Activated T-cell treated with anti-CD3 and anti-CD28 coated beads for 48 hours (primary cell): ENCODE results near the gene WIPF3.

Source experiments
- DNase-seq: peaks from one replicate; pipeline ENCODE4 v3.0.0-alpha.2; 2020; ENCODE audit warnings: low read depth

The WIPF3 gene

DNA sequence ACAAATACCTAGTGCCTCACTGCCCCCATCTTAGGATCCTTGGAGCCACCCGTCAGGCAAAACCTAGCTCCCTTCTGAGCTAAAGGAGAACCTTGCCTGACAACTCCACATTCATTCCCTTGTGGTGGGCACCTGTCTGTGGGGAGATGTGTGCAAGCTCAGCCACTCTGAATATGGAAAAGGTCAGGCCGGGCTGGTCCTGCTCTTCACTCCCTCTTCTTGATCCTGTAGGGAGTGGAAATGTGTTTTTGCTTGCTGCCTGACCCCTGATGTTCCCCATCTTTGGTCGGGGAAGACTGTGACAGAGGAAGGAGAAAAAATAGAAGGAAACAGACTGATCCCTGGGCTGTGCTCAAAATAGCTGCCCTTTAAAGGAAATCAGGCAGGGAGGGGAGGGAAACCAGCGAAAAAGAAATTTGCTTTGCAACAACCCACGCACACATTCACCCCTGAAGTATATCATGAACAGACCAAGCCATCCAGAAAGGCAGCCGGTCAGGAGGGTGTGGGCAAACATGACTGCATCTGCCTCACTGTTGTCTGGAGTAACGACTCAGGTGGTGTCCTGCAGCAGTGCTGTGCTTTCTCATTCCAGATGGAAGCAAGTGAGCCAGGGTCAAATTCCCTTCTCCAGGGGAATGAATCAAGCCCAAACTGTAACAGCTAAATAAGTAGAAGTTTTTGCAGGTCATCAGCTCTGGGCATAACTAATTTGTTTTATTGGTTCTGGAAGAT, 109.3 kb downstream of the WIPF3 start:
- no peak for DNase-seq

DNA sequence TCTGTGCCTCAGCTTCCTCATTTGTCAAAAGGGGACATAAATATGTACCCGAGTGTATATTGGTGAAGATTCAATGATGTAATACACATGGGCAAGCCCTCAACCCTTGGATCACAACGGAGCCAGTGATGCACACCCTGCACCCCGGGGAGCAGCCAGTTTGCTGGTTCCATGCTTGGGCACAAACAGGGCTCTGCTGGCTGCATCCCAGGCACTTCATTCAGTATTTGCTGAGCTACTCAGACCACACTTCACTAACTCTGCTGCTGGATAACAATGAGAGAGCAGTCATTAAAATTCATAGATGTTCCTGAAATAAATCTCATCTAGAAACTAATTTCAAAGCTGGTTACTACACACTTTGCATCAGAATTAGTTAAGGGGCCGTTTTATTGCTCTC, 111.3 kb downstream of the WIPF3 start:
- DNase-seq = no peak

DNA sequence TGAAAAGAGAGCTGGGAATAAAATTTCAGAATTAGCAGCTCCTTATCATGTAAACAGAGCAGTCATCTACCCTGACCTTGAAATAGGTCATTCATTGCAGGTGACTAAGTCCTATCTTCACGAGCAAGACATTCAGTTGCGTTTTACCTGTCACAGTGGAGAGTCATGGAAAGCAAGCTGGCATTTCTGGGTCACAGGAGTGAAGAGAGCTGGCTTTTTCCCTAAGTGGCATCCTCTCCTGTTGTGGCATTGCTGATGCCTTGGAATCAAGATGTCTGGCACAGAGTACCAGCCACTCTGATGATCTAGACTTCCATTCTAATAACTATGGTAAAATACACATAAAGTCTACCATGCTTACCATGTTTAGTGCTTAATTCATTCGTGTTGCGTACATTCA, 112.5 kb downstream of the WIPF3 start:
- DNase-seq = no peak

DNA sequence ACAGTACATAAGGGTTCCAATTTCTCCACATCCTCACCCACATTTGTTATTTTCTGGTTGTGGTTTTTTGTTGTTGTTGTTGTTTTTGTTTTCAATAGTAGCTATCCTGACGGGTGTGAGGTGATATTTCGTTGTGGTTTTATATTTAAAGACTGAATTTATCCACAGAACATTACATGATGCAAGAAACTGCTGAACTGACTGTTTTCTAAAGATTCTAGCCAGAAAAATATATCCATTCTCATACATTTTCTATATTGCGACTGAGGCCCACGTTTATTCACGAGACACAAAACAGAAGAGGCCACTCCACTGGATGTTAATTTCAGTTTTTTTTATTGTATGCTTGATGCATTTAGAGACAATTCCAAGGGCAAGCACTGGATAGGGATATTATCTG, 113.5 kb downstream of the WIPF3 start:
- no peak for DNase-seq

DNA sequence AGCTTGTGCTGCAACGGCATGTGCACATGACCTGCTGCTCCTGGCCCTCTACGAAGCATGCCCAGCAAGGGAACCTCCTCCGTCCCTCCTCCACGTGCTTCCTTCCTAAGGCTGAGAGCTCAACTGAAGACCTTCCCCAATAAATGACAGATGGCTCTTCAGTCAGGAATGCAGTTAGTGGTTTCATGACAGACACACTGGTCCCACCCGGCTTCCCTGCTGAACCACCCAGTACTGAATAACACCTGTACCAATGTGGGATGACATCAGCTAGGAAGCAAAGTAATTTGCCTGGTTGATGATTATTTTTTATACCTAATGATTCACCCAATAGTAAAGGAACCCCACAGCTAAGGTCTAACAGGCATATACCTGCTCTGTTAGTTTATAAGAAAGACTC, 114.2 kb downstream of the WIPF3 start:
- DNase-seq = no peak

DNA sequence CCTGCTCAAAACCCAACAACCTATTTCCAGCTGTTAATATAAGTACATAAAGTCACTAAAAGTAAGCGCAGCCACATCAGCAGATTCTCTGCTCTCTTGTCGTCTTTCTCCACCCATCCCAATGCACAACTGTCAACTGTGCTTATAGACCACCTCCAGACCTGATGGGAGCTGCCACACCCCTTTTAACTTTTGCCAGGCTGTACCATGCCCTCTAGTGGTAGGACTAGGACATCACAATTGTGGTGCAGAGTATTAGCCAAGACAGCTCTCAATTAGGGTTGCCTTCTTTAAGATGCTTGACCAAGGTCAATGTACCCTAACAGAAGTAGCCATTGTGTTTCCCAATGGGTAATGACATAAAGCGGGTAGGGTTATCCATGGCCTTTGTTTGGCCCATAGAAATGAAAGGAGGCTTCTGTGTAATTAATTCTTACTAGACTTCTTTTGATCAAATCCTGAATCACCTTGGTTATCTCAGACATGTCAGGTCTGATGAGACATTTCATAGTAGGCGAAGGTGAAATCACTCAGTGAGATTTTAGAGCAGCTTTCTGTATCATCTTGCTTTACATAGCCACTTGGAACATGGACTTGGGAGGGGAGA, 115.2 kb downstream of the WIPF3 start:
- DNase-seq = peak; percentile 15

DNA sequence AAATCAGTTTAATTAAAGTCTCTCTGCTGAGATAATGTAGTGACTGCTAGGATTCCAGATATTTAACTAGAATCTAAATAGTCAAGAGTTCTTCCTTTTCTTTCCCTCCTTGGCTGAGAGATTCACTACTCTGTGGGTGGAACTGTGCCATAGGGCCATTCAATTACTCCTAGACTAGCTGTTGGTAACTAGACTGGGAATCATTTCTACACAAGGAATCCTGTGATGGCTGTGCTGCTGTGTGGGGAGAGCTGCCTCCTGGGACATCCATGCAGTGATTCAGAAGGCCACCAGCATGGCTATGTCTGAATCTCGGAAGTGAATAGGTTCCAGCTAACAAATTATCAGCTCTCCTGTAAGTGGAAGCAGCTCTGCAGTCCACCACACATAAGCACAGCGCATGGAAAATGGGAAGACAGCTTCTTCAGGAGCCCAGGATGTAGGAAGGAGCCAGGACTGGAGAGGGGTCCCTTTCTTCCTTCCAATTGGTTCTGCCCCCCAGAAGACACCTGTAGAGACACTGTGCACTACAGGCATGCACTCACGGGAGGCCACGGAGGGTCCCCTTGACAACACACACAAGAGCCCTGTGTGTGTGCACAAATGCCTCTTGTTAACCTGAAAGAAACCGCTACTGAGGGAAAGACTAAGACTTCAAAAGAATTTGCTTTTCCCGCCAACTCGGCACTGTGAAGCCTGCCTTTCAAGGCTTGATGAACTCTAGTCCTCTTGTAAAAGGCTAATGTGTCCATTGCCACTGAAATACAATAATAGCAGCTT, 116.8 kb downstream of the WIPF3 start:
- DNase-seq = no peak

DNA sequence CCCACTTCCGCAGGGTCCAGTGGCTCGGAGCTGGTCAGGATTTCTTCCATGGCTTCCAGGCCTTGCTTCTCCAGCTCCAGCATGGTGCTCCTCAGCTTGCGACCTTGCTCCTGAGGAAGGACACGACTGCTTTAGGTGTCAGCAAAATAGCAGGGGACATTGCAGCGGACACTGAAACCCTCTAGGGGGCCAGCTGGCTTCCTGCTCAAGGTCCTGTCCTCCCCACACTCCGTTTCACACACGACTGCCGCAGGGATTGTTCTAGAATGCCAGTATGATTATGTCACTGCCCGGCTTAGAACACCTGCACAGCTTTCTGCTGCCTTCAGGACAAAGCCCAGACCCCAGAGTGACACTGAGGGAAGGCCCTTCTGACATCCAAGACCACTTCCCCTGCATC, 117.7 kb downstream of the WIPF3 start:
- no peak for DNase-seq

DNA sequence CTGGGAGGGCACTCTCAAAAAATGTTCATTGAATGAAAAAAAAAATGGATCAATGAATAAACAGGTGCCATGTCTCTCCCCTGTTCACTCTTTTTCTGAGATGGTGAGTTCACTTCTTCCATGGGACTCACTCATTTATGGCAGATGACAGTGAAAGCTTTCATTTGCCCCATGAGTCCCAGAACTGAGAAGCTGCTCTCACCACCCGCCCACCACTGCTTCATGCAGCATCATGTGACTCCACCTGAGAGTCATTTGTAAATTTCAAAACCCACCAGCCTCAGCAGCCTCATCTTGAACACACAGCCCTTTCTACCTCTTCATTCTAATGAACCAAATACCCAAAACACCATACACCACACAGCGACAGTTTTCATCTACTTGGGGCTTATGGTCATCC, 118.4 kb downstream of the WIPF3 start:
- DNase-seq = peak; percentile 13

DNA sequence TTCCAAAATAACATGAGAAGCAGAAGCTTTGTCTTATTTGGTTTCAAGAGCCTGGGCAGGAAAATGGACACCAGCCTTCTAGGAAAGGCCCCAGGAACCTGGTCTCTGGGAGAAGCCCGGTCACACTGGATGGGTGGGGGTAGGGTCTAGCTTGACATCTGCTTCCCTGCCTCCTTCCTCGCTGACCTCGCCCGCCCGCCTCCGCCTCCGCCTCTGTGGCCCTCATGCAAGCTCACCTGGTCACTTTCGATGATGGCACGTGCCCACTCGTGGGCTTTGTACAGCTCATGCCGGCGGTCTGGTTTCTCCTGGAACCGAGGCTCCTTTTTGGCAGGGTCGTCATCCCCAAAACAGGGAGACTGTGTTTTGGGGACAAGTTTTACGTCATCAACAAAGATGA, 119.9 kb downstream of the WIPF3 start:
- no peak for DNase-seq

DNA sequence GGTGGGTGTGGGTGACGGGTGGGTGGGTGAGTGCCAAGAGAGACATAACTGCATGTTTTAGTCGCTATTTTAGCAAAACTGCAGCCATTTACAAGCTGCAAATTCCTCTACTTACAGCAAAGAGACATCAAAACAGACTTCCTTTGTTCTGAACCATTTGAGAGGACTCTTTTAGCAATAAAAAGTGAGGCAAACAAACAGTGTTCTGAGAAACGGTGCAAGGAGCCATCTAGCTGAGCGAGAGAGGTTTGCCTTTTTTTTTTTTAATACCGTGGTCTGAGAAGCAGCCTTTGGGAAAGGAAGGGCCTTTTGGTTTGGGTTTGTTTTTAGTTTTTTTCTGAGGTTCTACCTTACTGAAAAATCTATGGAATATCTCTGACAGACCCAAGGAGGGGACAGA, 120.4 kb downstream of the WIPF3 start:
- DNase-seq = no peak

DNA sequence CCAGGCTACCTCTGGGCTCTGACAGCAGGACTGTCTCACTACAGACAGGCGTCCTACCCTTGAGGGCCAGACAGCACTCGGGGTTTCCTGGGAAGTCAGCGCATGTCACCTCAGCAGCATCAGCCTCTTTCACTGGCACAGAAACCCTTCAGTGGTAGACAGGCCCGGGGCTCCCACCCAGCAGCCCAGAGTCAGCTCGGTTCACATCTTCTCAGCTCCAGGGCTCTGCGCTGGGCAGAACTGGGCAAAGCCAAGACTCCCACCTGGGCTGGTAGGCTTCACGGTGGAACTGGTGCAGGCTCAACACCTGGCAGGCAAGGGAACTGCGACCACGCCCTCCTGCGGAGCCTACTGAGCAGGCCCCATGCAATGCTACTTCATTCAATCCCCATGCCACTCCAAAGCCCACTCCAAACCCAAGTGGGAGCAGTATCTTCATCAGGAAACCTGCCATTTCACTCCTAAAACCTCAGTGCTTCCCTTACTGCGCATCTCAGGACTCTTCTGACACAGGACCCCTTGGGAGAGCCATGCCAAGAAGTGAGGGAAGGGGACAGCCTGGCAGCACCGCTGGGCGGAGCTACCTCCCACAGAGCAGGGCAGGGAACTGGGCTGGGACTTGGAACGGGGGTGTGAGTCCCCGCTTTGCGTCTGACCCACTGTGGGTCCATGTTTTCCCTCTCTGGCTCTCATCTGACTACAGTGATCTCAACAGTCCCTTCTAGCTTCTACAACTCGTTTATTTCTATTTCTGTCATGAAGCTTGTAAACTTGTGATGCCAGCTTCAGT, 122.9 kb downstream of the WIPF3 start:
- DNase-seq = no peak

DNA sequence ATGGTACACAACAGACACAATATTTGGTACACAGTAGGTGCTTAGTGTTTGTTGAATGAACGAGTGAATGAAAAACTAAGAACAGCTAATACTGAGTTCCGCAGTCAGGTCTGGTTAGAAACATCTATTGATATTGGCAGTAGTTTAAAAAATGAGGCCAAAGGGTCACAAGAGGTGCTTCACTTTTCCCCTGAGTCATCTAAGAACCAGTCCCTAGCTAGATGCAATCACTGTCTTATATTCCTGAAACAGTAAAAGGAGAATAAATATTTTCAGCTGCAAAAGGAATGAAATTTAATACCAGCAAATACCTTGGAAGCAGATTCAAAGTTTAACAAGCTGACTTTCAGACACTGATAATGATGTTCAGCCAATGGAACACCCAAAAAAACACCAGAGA, 128.8 kb downstream of the WIPF3 start:
- no peak for DNase-seq

DNA sequence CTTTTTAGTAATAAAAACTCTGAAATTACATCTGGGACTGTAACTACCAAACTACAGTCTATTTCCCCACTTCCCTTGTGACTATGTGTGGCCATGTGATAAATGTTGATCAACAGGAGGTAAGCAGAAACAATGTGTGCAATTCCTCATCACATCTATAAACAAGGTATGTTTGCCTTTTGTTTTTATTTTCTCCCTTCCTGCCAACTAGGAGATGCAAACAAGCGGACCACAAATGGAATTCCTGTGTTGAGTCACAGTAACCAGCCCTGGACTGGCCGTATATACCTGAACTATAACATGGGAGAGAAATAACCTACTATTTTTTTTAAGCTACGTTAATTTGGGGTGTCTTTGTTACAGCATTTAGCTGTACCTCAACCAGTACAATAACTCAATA, 130.8 kb downstream of the WIPF3 start:
- no peak for DNase-seq

DNA sequence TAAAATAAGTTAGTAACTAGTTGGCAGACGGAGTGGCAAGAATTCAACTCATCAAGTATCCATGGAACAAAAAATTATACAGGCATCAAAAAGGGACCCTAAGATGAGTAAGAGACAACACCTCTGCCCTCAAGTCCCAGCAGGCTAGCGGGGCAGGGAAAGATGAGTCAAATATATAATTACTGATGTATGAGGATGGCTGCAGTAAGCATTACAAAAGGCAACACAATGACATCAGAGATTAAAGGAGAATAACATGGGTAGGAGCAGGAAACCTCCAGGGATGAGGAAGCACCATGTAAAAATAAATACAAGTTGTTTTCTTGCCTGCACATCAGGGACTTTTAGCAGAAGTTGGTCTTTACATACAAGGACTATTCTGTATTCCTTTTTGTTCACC, 133.9 kb downstream of the WIPF3 start:
- DNase-seq = no peak

DNA sequence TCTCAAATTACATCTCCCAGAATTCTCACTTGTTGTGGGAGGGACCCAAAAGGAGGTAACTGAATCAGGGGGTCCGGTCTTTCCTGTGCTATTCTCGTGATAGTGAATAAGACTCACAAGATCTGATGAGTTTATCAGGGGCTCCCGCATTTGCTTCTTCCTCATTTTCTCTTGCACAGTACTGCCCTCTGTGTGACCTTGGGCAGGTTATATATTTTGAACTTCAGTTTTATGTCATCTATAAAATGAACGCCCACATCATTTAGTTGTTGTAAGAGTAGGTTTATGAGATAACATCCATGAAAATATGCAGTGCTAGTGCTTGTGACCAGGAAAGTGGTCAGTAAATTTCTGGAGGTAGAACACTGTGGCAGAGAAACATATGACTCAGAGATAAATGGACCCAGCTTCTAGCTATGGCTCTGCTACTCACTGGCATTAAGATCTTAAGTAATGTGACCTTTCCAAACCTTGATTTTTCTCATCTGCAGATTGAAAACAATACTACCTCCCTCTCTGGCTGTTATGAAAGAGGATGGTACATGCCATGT, 139.0 kb downstream of the WIPF3 start:
- DNase-seq = no peak

DNA sequence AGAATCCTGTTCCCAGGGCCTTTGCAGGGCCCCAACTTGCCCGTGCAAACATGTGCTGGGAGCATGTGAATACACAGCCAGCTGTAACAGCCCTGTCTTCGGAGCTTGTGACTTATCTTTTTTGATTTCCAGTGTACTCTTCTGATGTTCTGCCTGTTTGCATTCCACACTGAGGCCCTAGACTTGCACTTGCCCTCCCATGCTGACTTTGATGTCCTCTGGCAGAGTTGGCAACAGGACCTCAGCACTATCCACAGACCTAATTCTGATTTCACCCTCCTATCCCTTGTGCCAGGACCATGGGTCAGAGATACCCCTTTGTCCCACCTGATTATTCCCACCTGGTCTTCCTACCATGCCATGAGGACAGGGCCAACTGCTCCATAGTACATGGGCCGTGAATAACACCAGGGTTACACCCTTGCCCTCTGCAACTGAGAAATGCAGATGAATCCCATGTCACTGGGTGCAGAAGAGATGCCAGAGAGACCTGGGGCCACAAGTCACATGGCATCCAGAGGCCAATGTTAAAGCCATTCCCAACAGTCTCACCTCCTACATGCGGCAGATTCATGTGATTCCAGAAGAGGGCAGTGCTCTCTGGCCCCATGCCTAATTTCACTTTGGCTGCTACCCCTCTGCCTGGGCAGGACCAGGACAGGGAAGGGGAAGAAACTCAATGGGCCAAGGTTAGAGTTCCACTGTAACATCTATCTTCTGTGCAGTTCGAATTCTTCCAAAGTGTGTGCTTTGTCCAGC, 140.3 kb downstream of the WIPF3 start:
- no peak for DNase-seq

DNA sequence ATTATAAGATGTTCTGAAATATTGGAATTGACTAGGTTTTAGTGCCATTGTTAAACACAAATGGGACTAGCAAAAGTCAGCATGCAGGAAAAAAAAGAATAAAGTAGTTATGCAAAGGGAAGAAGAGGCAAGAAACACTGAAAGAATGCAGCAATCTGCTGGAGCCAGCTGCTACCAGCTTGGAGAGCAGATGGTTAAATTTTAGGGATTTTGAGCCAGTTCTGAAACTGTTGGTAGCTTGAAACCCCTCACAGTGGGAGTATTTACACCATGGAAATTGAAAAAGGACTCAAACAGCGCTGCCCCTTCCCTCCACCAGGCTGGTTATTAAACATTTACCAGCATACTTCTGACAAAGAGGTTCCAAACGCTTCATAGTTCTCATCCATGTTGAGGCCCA, 142.3 kb downstream of the WIPF3 start:
- no peak for DNase-seq

DNA sequence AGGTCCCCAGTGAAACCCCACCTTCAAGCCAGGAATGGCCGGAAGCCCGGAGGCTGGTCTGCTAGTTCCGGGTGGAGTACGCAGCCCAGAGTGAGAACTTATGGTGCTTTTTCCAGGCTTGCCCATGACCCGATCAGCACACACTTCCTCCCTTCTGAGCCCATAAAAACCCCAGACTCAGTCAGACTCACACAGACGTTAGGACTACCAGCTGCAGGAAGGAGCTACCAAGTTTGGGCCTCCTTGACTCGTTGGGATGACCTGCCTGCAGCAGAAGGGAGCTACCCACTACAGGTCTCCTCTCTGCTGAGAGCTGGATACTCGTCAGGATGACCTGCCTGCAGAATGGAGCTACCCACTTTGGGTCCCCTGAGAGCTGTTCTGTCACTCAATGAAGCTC, 144.2 kb downstream of the WIPF3 start:
- no peak for DNase-seq

DNA sequence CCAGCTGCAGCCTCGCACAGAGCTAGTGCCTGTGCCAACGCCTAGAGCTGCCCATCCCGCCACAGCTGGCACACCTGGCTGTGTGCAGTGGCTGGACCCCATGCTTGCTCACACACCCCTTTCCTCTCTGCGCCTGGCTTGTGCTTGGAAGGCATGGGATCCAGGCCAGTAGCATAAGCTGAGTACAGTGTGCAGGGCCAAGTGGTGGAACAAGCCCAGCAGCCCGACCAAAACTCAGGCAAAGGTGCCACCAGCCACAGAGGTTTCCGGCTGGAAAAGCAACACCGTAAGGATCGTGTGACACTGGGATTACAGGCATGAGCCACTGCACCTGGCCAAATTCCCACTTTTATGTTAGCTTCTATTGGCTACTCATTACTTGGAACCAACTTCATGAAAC, 144.9 kb downstream of the WIPF3 start:
- no peak for DNase-seq

DNA sequence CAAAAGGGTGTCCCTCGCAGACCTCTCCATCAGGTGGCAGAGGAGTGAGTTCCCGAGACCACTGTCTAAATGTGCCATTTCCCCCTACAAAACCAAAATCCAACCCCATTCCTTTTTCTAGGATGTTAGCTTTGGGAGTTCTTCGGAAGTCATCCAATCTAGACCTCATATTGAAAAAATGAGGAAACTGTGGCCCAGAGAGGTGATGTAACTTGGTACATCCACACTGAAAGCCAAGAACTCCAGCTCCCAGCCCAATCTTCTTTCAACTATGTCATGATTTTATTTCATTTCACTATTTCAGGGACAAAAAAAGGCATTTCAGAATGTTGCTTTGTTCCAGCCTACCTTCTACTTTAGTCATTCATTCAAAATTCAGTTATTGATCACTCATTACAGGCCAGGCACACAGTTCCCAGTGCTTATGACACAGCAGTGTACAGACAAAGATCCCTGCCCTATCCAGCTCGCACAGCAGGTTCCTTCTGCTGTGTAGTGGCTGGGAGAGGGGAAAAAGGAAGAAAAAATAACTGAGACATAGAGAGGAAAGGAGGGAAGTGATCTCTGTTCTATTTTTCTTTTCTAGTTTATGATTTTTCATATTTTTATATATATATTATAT, 147.5 kb downstream of the WIPF3 start:
- no peak for DNase-seq
